Naive B cell (primary cell): ENCODE measurements around the gene MT2A. TPM values are rescaled to one million over a fixed set of nuclear protein-coding genes. Genes with fewer than 3 reads are reported as not detected.

Experiments
- ATAC-seq, 2 donors: fragments of 150-1000 bp; cut with Tn5 transposase; 2 replicates each; pipeline ENCODE4 v1.10.0; 2021; ENCODE audit warnings: low read depth in 2 of 2, mild to moderate bottlenecking in 2 of 2, moderate library complexity in 2 of 2
- DNase-seq: peaks from one replicate; pipeline ENCODE4 v3.0.0; 2022
- H3K27ac Mint-ChIP-seq, 6 donors: one replicate each; pipeline ENCODE4 v1.8.0; 2020 to 2022; ENCODE audit warnings: mild to moderate bottlenecking in 6 of 6, mixed read lengths in 6 of 6, moderate library complexity in 5 of 6, inconsistent platforms in 2 of 6
- H3K27me3 Mint-ChIP-seq, 3 donors: one replicate each; pipeline ENCODE4 v1.8.0; 2021 to 2022; ENCODE audit warnings: mixed read lengths in 3 of 3, mild to moderate bottlenecking in 1 of 3
- H3K36me3 Mint-ChIP-seq, 2 donors: one replicate each; pipeline ENCODE4 v1.8.0; 2020 to 2022; ENCODE audit warnings: mixed read lengths in 2 of 2, inconsistent platforms in 1 of 2, mild to moderate bottlenecking in 1 of 2
- H3K4me1 Mint-ChIP-seq, 3 donors: one replicate each; pipeline ENCODE4 v1.8.0; 2020 to 2022; ENCODE audit warnings: mixed read lengths in 3 of 3, inconsistent platforms in 1 of 3, mild to moderate bottlenecking in 1 of 3, moderate library complexity in 1 of 3
- H3K4me3 Mint-ChIP-seq, 8 donors: one replicate each; pipeline ENCODE4 v1.8.0; 2020 to 2022; ENCODE audit warnings: mild to moderate bottlenecking in 8 of 8, mixed read lengths in 8 of 8, moderate library complexity in 8 of 8, inconsistent platforms in 2 of 8
- H3K9me3 Mint-ChIP-seq, 7 donors: one replicate each; pipeline ENCODE4 v1.8.0; 2020 to 2022; ENCODE audit warnings: mixed read lengths in 7 of 7, mild to moderate bottlenecking in 5 of 7, inconsistent platforms in 2 of 7, moderate library complexity in 1 of 7
- polyA plus RNA-seq, 6 donors: library from polyadenylated mRNA; unstranded; fragments of 300-500 nt; fragmentation: Illumina TruSeq; gene quantifications; one replicate each; pipeline ENCODE4 v1.2.3, GENCODE V29; 2021; ENCODE audit warnings: low read depth in 6 of 6

Gene MT2A
- polyA plus RNA-seq, 6 donors from 2014 or later: 8.6 to 18.6 (median 11.2) TPM

- peaks cover 0 to 3% (median 0%) of the 10 kb centered on the region in 7 donors for H3K9me3 Mint-ChIP-seq
- no peaks in the 10 kb centered on the region for H3K36me3 Mint-ChIP-seq
- no peak overlapping the region for H3K4me3 Mint-ChIP-seq
- DNase-seq (no peak), ATAC-seq (no peak)
- peaks cover 8 to 19% (median 11%) of the 10 kb centered on the region in 3 donors for H3K27me3 Mint-ChIP-seq
- H3K4me1 Mint-ChIP-seq: peaks cover 30 to 41% (median 40%) of the 10 kb centered on the region in 3 donors
- H3K27ac Mint-ChIP-seq: peak overlapping the region in 2 of 6 donors; percentile 65 to 70
These were observed 2.3 kb upstream of the MT2A start for GRCh38 chr16:56606071-56606475.

GRCh38 chr16:56606476-56607108 is 1.8 kb upstream of the MT2A start:
- ATAC-seq (no peak), DNase-seq (no peak)
- Mint-ChIP-seq H3K9me3 (peaks cover 0 to 3% (median 0%) of the 10 kb centered on the region in 7 donors), H3K36me3 (no peaks in the 10 kb centered on the region), H3K27me3 (peaks cover 7 to 14% (median 8%) of the 10 kb centered on the region in 3 donors), H3K4me3 (peak overlapping the region in 5 of 8 donors; percentile 8 to 68 (median 28)), H3K27ac (peak overlapping the region in 3 of 6 donors; percentile 22 to 70 (median 65)), H3K4me1 (peaks cover 33 to 46% (median 43%) of the 10 kb centered on the region in 3 donors)

DNA sequence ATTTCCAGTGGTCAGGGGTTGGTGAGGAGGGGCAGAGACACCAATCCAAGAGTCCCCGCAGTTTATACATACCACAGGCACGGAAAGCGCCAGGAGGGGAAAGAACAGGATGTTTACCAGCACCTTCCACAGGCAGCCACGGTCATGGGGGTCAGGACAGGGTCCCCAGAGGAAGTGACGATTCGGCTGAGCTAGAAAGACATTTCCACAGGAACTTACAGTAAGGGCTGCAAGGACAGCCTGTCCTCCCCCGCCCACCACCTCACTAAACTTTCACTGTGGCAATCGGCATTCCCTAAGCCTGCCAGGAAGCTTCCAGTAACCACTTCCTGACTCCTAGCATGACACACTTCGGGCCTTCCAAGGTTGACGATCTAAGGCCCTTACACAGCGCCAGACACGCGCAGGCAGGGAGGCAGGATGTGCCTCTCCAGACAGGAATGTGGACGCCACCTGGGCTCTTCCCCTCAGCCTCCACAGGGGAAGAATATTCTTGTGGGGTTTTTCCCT is 1.2 kb upstream of the MT2A start:
- Mint-ChIP-seq H3K9me3 (peaks cover 0 to 3% (median 0%) of the 10 kb centered on the region in 7 donors), H3K36me3 (no peaks in the 10 kb centered on the region), H3K27ac (peak overlapping the region in 2 of 6 donors; percentile 23 to 65), H3K4me1 (peaks cover 33 to 46% (median 43%) of the 10 kb centered on the region in 3 donors), H3K27me3 (peaks cover under 1 to 8% (median 8%) of the 10 kb centered on the region in 3 donors), H3K4me3 (peak overlapping the region in 6 of 8 donors; percentile 22 to 92 (median 76))
- ATAC-seq (no peak), DNase-seq (no peak)

DNA sequence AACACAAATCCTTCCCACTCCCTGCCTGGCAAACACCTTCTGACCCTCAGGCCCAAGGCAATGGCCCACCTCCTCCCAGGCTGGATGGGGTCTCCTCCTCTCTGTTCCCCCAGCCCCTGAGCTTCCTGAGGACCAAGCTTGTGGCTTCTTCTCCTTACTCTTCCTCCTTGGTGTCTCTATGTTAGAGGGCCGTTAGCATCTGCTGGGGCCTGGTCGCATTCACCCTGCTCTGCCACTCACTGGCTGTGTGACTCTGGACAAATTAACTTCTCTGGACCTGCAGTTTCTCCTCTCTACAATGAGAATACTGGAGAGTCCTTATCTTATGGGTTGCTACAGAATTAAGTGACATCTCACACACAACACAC is 725 bp upstream of the MT2A start:
- H3K27ac Mint-ChIP-seq: peak overlapping the region in 3 of 6 donors; percentile 23 to 96 (median 35)
- peak overlapping the region; percentile 30 to 92 (median 86) for H3K4me3 Mint-ChIP-seq
- no peak for DNase-seq
- peaks cover 0 to 3% (median 0%) of the 10 kb centered on the region in 7 donors for H3K9me3 Mint-ChIP-seq
- H3K4me1 Mint-ChIP-seq: peaks cover 33 to 46% (median 43%) of the 10 kb centered on the region in 3 donors
- H3K27me3 Mint-ChIP-seq: peaks cover 0 to 8% (median 5%) of the 10 kb centered on the region in 3 donors
- H3K36me3 Mint-ChIP-seq: no peaks in the 10 kb centered on the region
- no peak for ATAC-seq

DNA sequence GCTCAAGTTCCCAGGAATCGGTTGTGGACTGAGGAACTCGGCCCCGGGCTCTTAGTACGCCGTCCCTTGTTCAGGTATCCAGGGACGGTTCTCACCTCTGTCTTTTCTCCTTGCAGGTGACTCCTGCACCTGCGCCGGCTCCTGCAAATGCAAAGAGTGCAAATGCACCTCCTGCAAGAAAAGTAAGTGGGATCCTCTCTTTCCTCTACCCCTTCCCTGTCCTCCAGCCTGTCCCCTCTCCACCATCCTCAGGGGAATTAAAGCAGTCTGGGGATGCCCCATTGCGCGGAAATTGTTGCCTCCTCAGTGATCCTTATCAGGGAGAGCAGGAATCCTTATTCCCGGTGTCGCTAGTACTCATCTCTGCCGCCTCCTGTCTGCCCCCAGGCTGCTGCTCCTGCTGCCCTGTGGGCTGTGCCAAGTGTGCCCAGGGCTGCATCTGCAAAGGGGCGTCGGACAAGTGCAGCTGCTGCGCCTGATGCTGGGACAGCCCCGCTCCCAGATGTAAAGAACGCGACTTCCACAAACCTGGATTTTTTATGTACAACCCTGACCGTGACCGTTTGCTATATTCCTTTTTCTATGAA is 585 bp downstream of the MT2A start:
- Mint-ChIP-seq H3K27ac (peak overlapping the region in 4 of 6 donors; percentile 66 to 85 (median 74)), H3K9me3 (peaks cover 0 to 3% (median 0%) of the 10 kb centered on the region in 7 donors), H3K4me1 (peaks cover 33 to 46% (median 43%) of the 10 kb centered on the region in 3 donors), H3K27me3 (peaks cover 0 to 4% (median 0%) of the 10 kb centered on the region in 3 donors), H3K4me3 (peak overlapping the region; percentile 86 to 100 (median 94)), H3K36me3 (no peaks in the 10 kb centered on the region)
- DNase-seq: no peak
- ATAC-seq: no peak

GRCh38 chr16:56609463-56609921 is 1.1 kb downstream of the MT2A start:
- Mint-ChIP-seq H3K36me3 (no peaks in the 10 kb centered on the region), H3K27ac (peak overlapping the region in 5 of 6 donors; percentile 73 to 85 (median 82)), H3K4me1 (peaks cover 33 to 46% (median 43%) of the 10 kb centered on the region in 3 donors), H3K4me3 (peak overlapping the region; percentile 86 to 100 (median 94)), H3K9me3 (peaks cover 0 to 3% (median 0%) of the 10 kb centered on the region in 7 donors), H3K27me3 (peaks cover 0 to 4% (median 0%) of the 10 kb centered on the region in 3 donors)
- ATAC-seq: peak; percentile 82 to 84
- peak; percentile 80 for DNase-seq

DNA sequence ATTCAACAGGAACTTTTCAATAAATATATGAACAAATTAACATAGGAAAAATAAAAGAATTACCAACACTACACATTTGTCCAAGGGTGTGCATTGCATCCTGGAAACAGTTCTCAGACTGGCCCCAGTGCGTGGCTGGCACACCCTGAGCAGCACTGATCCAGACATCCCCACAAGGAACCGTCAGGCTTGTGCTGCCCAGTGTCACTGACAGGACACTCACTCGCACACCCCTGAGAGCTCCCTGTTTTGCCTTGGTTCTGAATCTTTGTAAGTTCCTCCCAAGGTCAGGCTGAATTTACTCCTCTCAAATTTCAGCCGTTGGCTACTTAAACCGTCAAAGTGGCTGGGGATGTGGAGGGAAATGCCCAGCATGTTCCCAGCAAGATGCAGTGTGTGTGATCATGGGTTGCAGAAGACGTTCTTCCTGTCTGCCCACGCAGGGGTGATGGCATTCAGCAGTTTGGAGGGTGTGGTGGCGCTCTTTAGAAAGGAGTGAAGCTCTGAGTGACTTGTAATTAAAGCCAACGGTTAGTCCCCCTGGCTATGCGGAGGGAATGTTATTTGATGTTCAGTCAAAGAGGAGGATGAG is 1.7 kb downstream of the MT2A start:
- peak overlapping the region; percentile 73 to 96 (median 84) for H3K27ac Mint-ChIP-seq
- peaks cover 33 to 46% (median 43%) of the 10 kb centered on the region in 3 donors for H3K4me1 Mint-ChIP-seq
- H3K9me3 Mint-ChIP-seq: peaks cover 0 to 3% (median 0%) of the 10 kb centered on the region in 7 donors
- ATAC-seq: peak; percentile 11 to 12
- no peaks in the 10 kb centered on the region for H3K36me3 Mint-ChIP-seq
- H3K27me3 Mint-ChIP-seq: peaks cover 0 to 4% (median 0%) of the 10 kb centered on the region in 3 donors
- peak; percentile 15 for DNase-seq
- H3K4me3 Mint-ChIP-seq: peak overlapping the region; percentile 86 to 100 (median 94)

DNA sequence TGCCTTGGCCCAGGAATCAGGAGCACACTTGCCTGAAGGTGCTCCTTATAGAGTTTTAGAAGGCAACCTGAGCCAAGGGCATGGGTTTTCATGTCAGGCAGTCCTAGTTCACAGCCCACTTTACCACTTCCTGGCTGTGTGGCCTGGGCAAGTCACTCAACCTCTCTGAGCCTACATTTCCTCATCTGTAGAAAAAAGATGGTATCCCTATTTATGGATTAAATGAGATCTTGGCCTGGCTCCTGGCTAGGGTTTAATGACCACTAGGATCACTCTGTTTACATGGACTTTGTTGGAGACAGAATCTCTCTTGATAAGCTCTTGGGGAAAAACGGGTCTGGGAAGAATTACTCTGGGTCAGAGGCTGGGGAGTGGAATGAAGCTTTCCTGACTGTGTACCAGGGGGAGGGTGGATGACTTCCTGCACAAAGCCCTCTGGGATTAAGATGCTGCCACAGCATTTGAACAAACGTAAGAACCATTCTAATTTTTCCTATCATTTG is 2.3 kb downstream of the MT2A start:
- no peak for ATAC-seq
- H3K9me3 Mint-ChIP-seq: peaks cover 0 to 2% (median 0%) of the 10 kb centered on the region in 7 donors

GRCh38 chr16:56611281-56611833 is 3.0 kb downstream of the MT2A start:
- DNase-seq (no peak), ATAC-seq (no peak)
- H3K4me3 Mint-ChIP-seq: peak overlapping the region in 7 of 8 donors; percentile 34 to 92 (median 50)
- peak overlapping the region in 4 of 6 donors; percentile 54 to 87 (median 76) for H3K27ac Mint-ChIP-seq
- no peaks in the 10 kb centered on the region for H3K9me3 Mint-ChIP-seq
- H3K4me1 Mint-ChIP-seq: peaks cover 33 to 46% (median 43%) of the 10 kb centered on the region in 3 donors
- peaks cover 0 to 5% (median under 1%) of the 10 kb centered on the region in 3 donors for H3K27me3 Mint-ChIP-seq
- no peaks in the 10 kb centered on the region for H3K36me3 Mint-ChIP-seq

More for the DNA sequence above, 2.3 kb downstream of the MT2A start:
- peaks cover 0 to 4% (median 0%) of the 10 kb centered on the region in 3 donors for H3K27me3 Mint-ChIP-seq
- H3K4me1 Mint-ChIP-seq: peaks cover 33 to 46% (median 43%) of the 10 kb centered on the region in 3 donors
- DNase-seq: no peak
- H3K36me3 Mint-ChIP-seq: no peaks in the 10 kb centered on the region
- H3K27ac Mint-ChIP-seq: peak overlapping the region in 3 of 6 donors; percentile 75 to 96 (median 89)
- H3K4me3 Mint-ChIP-seq: peak overlapping the region; percentile 47 to 96 (median 82)

GRCh38 chr16:56613706-56614105 is 5.3 kb downstream of the MT2A start:
- peaks cover 0 to 4% (median 0%) of the 10 kb centered on the region in 7 donors for H3K9me3 Mint-ChIP-seq
- peaks cover 16 to 24% (median 23%) of the 10 kb centered on the region in 3 donors for H3K27me3 Mint-ChIP-seq
- ATAC-seq: no peak
- peaks cover 30 to 39% (median 36%) of the 10 kb centered on the region in 3 donors for H3K4me1 Mint-ChIP-seq
- no peak overlapping the region for H3K4me3 Mint-ChIP-seq
- H3K36me3 Mint-ChIP-seq: no peaks in the 10 kb centered on the region
- no peak for DNase-seq
- H3K27ac Mint-ChIP-seq: no peak overlapping the region

DNA sequence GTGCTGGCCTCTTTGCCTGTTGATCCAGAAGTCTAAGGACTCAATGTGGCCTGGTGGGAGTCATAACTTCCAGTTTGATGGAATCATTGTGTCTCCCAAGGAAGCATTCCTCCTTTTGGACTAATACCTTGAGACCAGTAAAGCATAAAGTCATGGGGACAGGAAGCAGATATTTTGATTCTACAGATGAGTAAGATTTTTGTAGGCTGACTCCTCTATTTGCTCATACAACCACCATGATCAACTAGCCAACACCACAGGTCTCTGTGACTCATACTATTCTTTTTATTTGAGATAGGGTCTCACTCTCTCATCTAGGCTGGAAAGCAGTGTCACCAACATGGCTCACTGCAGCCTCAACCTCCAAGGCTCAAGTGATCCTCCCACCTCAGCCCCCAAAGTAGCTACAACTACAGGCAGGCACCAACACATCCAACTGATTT is 6.2 kb downstream of the MT2A start:
- Mint-ChIP-seq H3K27me3 (peaks cover 21 to 32% (median 32%) of the 10 kb centered on the region in 3 donors), H3K27ac (no peak overlapping the region), H3K36me3 (no peaks in the 10 kb centered on the region), H3K4me3 (peak overlapping the region in 1 of 8 donors; percentile 25), H3K9me3 (peaks cover 0 to 4% (median 0%) of the 10 kb centered on the region in 7 donors), H3K4me1 (peaks cover 22 to 30% (median 27%) of the 10 kb centered on the region in 3 donors)
- ATAC-seq: no peak
- no peak for DNase-seq

DNA sequence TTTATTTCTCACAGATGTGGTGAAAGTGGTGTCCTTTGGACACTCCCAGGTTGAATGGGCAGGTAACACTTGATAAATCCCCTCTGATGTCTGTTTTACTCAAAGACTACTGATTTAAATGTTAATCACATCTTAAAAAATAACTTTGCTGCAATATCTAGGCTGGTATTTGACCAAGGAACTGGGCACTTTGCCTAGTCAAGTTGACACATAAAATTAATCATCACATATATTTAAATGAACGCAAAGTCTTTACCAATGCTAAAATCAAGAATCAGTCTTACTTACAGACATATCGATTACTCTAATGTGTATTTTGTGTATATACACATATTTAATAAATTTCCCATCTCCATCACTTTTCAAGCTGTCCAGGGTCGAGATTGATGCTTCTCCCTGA is 7.0 kb downstream of the MT2A start:
- H3K4me3 Mint-ChIP-seq: no peak overlapping the region
- H3K9me3 Mint-ChIP-seq: peaks cover 0 to 4% (median 0%) of the 10 kb centered on the region in 7 donors
- peaks cover 17 to 23% (median 20%) of the 10 kb centered on the region in 3 donors for H3K4me1 Mint-ChIP-seq
- H3K27me3 Mint-ChIP-seq: peaks cover 21 to 40% (median 36%) of the 10 kb centered on the region in 3 donors
- H3K36me3 Mint-ChIP-seq: no peaks in the 10 kb centered on the region
- no peak for DNase-seq
- H3K27ac Mint-ChIP-seq: no peak overlapping the region
- ATAC-seq: no peak
